Activated CD4-positive, alpha-beta T cell treated with anti-CD3 and anti-CD28 coated beads for 36 hours (primary cell): Measurements from ENCODE around the gene TBC1D8. TPM values are rescaled to one million over a fixed set of nuclear protein-coding genes. Genes with fewer than 3 reads are reported as not detected.
A peak's percentile ranks its signal among the peaks of the same experiment; 100 is the strongest.

Experiments
- ATAC-seq: fragments of 200-7000 bp; cut with Tn5 transposase; one replicate; pipeline ENCODE4 v1.10.0; 2021; ENCODE audit warnings: mild to moderate bottlenecking, moderate library complexity
- CTCF ChIA-PET: fragments of 350-600 bp; sonication (Branson Sonifier 250); formaldehyde crosslinking; loops from one replicate; lab custom pipeline; 2021; ENCODE audit warnings: antibody characterized with exemption; lab: Charles Lee
- POLR2A ChIA-PET: fragments of 350-600 bp; sonication (Branson Sonifier 250); formaldehyde crosslinking; loops from one replicate; lab custom pipeline; 2021; ENCODE audit warnings: antibody characterized with exemption, inconsistent platforms; lab: Charles Lee
- DNase-seq: peaks from one replicate; pipeline ENCODE4 v3.0.0-alpha.2; 2020
- H3K27ac Mint-ChIP-seq: one replicate; pipeline ENCODE4 v1.8.0; 2021; ENCODE audit warnings: mixed read lengths
- H3K27me3 Mint-ChIP-seq: one replicate; pipeline ENCODE4 v1.8.0; 2021; ENCODE audit warnings: mixed read lengths
- H3K36me3 Mint-ChIP-seq: one replicate; pipeline ENCODE4 v1.8.0; 2021; ENCODE audit warnings: low read depth, mixed read lengths
- H3K4me1 Mint-ChIP-seq: one replicate; pipeline ENCODE4 v1.8.0; 2021; ENCODE audit warnings: mixed read lengths
- H3K4me3 Mint-ChIP-seq: one replicate; pipeline ENCODE4 v1.8.0; 2021; ENCODE audit warnings: mild to moderate bottlenecking, moderate library complexity, mixed read lengths
- H3K9me3 Mint-ChIP-seq: one replicate; pipeline ENCODE4 v1.8.0; 2021; ENCODE audit warnings: low read depth, mixed read lengths
- intact Hi-C, 2 experiments: fragments of 100-400 bp; cut with DNase I in 1 of 2; cut with micrococcal nuclease in 1 of 2; formaldehyde crosslinking; loops; one replicate each; pipeline versions ENCODE4 v1.14.2 to v1.15.1; 2022 to 2024; cut with DNase I, micrococcal nuclease
- total RNA-seq, 2 experiments: library from RNA; stranded (reverse); gene quantifications; one replicate each; pipeline ENCODE4 v1.2.3, GENCODE V29; 2021

The TBC1D8 gene
- total RNA-seq, 2 experiments from 2014 or later: 3.3 to 3.4 TPM

DNA sequence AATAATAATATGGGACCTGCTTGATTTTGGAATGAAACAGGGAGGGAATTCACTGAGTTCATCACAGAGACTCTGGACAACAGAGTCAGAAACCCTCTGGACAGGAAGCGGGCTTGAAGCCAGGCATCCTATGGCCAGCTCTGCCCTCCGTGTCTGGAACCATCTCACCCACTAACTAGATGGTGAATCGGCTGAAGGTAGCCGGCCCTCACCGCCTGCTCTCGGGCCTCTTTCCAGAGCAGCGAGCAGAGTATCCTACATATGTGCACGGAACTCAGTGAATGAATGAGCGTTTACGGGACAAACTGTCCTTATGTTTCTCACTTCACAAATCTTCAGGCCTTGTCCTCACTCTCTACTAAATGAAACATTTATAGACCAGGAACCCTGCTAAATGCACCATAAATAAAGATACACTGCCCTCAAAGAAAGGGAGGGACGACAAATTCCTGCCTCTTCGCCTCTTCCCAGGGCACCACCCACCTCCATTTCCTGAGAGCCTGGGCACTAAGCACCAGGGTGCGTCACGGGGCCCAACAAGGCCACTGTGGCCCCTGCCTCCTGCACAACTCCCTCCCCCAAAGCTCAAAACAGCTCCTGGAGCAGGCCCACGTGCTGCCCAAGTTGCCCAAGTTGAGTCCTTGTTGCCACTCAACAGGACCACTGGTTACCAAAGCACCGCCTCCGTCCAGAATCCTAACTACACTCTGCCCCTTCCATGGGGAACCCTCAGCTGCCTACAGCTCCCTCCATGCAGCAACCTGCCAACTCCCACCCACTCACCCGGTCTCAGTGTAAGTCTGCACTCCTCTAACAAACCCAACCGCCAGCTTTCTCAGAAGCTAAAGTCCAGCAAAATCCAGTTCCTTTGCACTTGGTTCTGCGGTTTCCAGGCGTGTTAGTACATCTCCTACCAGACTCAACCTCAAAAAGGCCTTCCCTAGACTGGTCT, 1.7 kb downstream of the TBC1D8 start:
- ChIA-PET POLR2A (interaction anchor here (1.0 kb wide), 1 partner anchor 147 kb away, joined by 7 read pairs; the partner anchor contains the start of gene RPL31), CTCF (interaction anchor here (0.6 to 2.4 kb wide), 8 partner anchors 39 to 328 kb away, joined by 3 to 9 read pairs (median 4); partner anchors contain the start of gene CNOT11)
- Mint-ChIP-seq H3K27me3 (peaks cover 23% of the 10 kb centered on the region), H3K36me3 (no peaks in the 10 kb centered on the region), H3K27ac (no peak overlapping the region), H3K9me3 (no peaks in the 10 kb centered on the region), H3K4me3 (peak overlapping the region; percentile 64), H3K4me1 (peaks cover 24% of the 10 kb centered on the region)
- intact Hi-C loops: loop anchor here in 1 of 2 experiments (2.0 to 5.0 kb wide), 4 partner anchors 55 to 587 kb away; partner anchors contain the start of gene PDCL3
- no peak for DNase-seq
- ATAC-seq: no peak

DNA sequence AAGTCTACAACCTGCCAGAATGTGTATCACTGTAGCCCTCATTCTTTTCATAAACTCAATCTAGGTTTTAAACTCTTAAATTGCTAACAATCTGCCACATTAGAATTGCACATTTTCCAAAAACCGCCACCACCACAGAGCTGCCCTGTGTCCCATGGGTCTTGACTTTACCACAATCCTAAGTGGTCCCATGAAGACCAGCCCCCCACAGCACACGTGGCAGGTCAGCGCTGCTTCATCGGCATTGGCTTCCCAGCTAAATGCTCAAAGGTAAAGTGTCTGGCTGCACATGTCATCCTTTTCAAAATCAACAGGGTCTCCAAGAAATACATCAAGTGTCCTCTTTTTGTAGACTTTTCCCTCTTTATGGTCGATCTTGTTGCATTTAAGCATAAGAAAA, 2.4 kb downstream of the TBC1D8 start:
- peaks cover 25% of the 10 kb centered on the region for H3K27me3 Mint-ChIP-seq
- DNase-seq (no peak), ATAC-seq (no peak)
- H3K36me3 Mint-ChIP-seq: no peaks in the 10 kb centered on the region
- ChIA-PET CTCF (interaction anchor here (2.4 kb wide), 1 partner anchor 136 kb away, joined by 9 read pairs; no protein-coding TSS in a partner anchor), POLR2A (no interaction called here)
- H3K4me1 Mint-ChIP-seq: peaks cover 24% of the 10 kb centered on the region
- no peak overlapping the region for H3K4me3 Mint-ChIP-seq
- no peaks in the 10 kb centered on the region for H3K9me3 Mint-ChIP-seq
- intact Hi-C loops: no loop called here
- H3K27ac Mint-ChIP-seq: no peak overlapping the region

DNA sequence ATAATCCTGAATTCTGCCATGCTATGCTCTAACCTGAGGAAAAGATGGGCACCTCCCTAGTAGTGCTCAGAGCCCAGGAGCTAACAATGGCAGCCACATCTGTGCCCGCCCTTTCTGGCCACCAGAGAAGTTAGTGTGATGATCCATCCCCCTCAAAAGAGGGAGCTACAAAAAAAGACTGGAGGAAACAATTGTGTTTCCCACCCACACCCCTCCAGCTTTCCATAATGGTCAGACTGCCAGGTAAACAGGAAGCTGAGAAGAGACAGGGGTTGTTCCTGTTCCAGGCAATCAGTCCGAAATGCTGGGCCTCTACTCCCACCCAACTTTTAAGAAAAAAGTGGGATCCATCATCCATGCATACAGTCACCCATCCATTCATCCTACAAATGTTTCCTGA, 3.2 kb downstream of the TBC1D8 start:
- Mint-ChIP-seq H3K9me3 (no peaks in the 10 kb centered on the region), H3K27me3 (peaks cover 25% of the 10 kb centered on the region), H3K36me3 (no peaks in the 10 kb centered on the region), H3K4me1 (peaks cover 24% of the 10 kb centered on the region), H3K4me3 (no peak overlapping the region), H3K27ac (no peak overlapping the region)
- POLR2A ChIA-PET: no interaction called here
- DNase-seq (no peak), ATAC-seq (no peak)
- CTCF ChIA-PET: interaction anchor here (0.5 to 1.3 kb wide), 3 partner anchors 58 to 135 kb away, joined by 3 to 4 read pairs (median 4); no protein-coding TSS in a partner anchor
- intact Hi-C loops: no loop called here

- intact Hi-C loops: no loop called here
- Mint-ChIP-seq H3K9me3 (no peaks in the 10 kb centered on the region), H3K4me3 (no peak overlapping the region), H3K36me3 (no peaks in the 10 kb centered on the region), H3K4me1 (peaks cover 16% of the 10 kb centered on the region), H3K27me3 (peaks cover 24% of the 10 kb centered on the region), H3K27ac (no peak overlapping the region)
- POLR2A ChIA-PET: interaction anchor here (0.5 kb wide), 1 partner anchor 29 kb away, joined by 3 read pairs; no protein-coding TSS in a partner anchor
- CTCF ChIA-PET: interaction anchor here (1.3 kb wide), 1 partner anchor 94 kb away, joined by 3 read pairs; no protein-coding TSS in a partner anchor
- ATAC-seq (no peak), DNase-seq (no peak)
Measured at GRCh38 chr2:101147062-101147461, 4.1 kb downstream of the TBC1D8 start.

DNA sequence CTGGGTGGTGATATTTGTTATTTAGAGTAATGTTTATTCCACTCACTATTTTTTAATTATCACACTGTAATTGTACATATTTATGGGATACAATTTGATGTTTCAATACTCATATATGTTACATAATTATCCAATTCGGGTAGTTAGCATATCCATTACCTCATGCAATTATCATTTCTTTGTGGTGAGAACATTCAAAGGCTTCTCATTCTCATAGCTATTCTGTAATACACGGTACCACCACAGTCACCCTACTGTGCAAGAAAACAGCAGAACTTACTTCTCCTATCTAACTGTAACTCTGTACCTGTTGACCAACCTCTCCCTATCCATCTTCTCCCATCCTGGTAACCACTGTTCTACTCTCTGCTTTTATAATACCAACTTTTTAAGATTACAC, 4.6 kb downstream of the TBC1D8 start:
- ATAC-seq (no peak), DNase-seq (no peak)
- Mint-ChIP-seq H3K27me3 (peaks cover 21% of the 10 kb centered on the region), H3K4me3 (no peak overlapping the region), H3K36me3 (no peaks in the 10 kb centered on the region), H3K9me3 (no peaks in the 10 kb centered on the region), H3K27ac (no peak overlapping the region), H3K4me1 (peaks cover 11% of the 10 kb centered on the region)
- CTCF ChIA-PET: no interaction called here
- POLR2A ChIA-PET: no interaction called here
- intact Hi-C loops: no loop called here

DNA sequence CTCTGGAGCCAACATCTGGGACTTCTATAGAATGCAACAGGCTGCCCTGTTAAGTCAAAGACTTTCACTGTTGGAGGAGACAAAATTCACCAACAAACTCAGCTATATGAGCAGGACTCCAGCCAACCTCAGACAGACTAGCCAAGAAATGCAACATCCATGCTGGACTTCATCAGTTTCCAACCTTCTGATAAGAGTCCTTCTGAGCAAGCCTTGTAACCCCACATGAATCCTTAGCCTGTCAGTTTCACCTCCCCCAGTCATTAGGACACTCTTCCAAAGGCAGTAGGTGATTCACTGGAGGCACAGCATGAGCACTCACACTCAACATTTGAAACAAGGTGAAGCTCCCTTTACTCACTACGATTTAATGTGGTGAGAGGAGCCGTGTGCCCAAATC, 5.8 kb downstream of the TBC1D8 start:
- CTCF ChIA-PET: no interaction called here

GRCh38 chr2:101142163-101142562, 9.0 kb downstream of the TBC1D8 start:
- no peaks in the 10 kb centered on the region for H3K4me1 Mint-ChIP-seq
- ChIA-PET CTCF (no interaction called here), POLR2A (no interaction called here)
- no peaks in the 10 kb centered on the region for H3K9me3 Mint-ChIP-seq
- no peak for DNase-seq
- no peak overlapping the region for H3K4me3 Mint-ChIP-seq
- peaks cover 11% of the 10 kb centered on the region for H3K27me3 Mint-ChIP-seq
- H3K36me3 Mint-ChIP-seq: no peaks in the 10 kb centered on the region
- no peak overlapping the region for H3K27ac Mint-ChIP-seq
- intact Hi-C loops: no loop called here
- no peak for ATAC-seq

More for the DNA sequence above, 5.8 kb downstream of the TBC1D8 start:
- DNase-seq (no peak), ATAC-seq (no peak)
- H3K27ac Mint-ChIP-seq: no peak overlapping the region
- peaks cover 23% of the 10 kb centered on the region for H3K27me3 Mint-ChIP-seq
- H3K36me3 Mint-ChIP-seq: no peaks in the 10 kb centered on the region
- no peaks in the 10 kb centered on the region for H3K9me3 Mint-ChIP-seq
- H3K4me3 Mint-ChIP-seq: no peak overlapping the region
- intact Hi-C loops: no loop called here
- POLR2A ChIA-PET: no interaction called here
- peaks cover 11% of the 10 kb centered on the region for H3K4me1 Mint-ChIP-seq

DNA sequence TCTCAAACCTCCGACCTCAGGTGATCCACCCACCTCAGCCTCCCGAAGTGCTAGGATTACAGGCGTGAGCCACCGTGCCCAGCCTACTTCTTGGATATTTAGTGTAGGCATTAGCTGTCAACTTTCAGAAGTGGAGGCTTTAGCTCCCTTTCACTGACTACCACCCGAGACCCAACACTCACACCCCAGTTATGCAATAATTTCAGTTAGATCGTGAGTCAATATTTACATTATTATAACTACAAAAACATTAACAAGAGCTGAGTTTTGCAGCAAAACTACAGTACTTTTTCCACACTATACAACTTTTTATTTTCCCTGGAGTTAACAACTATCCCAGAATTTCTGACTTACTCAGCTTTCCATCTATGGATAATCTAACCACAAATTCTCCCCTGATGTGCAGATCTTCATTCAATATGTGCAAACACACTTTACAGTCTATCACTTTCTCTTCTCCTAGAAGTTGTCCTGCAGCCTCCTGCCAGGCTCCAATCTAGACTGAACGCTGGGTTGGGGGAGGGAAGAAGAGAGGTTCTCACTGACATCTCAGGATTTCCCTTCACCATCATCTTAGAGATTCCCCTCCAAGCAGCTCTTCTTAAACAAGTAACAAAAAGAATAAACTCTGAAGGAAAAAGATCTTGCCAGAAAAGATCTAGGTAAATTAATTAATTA, 10.1 kb downstream of the TBC1D8 start:
- intact Hi-C loops: no loop called here
- ChIA-PET CTCF (interaction anchor here (0.6 to 0.9 kb wide), 2 partner anchors 11 to 17 kb away, joined by 4 read pairs; no protein-coding TSS in a partner anchor), POLR2A (no interaction called here)
- Mint-ChIP-seq H3K9me3 (no peaks in the 10 kb centered on the region), H3K4me3 (no peak overlapping the region), H3K27me3 (peaks cover 6% of the 10 kb centered on the region), H3K27ac (no peak overlapping the region), H3K36me3 (no peaks in the 10 kb centered on the region), H3K4me1 (no peaks in the 10 kb centered on the region)
- no peak for ATAC-seq
- DNase-seq: no peak

GRCh38 chr2:101140237-101140636, 10.9 kb downstream of the TBC1D8 start:
- ATAC-seq (no peak), DNase-seq (no peak)
- ChIA-PET POLR2A (no interaction called here), CTCF (interaction anchor here (0.6 to 1.1 kb wide), 2 partner anchors 65 to 103 kb away, joined by 3 read pairs; no protein-coding TSS in a partner anchor)
- H3K27me3 Mint-ChIP-seq: peaks cover 6% of the 10 kb centered on the region
- no peaks in the 10 kb centered on the region for H3K9me3 Mint-ChIP-seq
- H3K4me1 Mint-ChIP-seq: no peaks in the 10 kb centered on the region
- H3K4me3 Mint-ChIP-seq: no peak overlapping the region
- H3K27ac Mint-ChIP-seq: no peak overlapping the region
- no peaks in the 10 kb centered on the region for H3K36me3 Mint-ChIP-seq
- intact Hi-C loops: no loop called here

DNA sequence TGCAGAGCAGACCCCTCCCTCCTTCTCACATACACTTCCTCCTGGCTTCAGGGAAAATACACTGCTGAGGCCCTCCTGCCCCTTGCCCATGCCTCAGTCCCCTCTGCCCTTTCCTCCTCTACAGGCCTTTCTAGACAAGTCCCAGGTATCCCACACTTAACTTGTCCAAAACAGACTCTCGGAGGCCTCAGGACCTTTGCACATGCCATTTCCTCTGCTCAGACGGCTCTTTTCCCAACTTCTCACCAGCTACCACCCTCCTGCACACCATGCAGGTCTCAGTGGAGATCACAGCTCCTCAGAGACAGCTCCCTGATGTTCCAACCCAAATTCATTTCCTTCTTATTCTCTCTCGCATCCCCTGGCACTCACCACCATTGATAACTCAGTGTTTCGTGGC, 11.7 kb downstream of the TBC1D8 start:
- DNase-seq (no peak), ATAC-seq (no peak)
- Mint-ChIP-seq H3K27ac (no peak overlapping the region), H3K27me3 (peaks cover 5% of the 10 kb centered on the region), H3K9me3 (no peaks in the 10 kb centered on the region), H3K4me3 (no peak overlapping the region), H3K4me1 (no peaks in the 10 kb centered on the region), H3K36me3 (no peaks in the 10 kb centered on the region)
- intact Hi-C loops: no loop called here
- CTCF ChIA-PET: interaction anchor here (1.1 kb wide), 1 partner anchor 66 kb away, joined by 3 read pairs; no protein-coding TSS in a partner anchor
- POLR2A ChIA-PET: no interaction called here
